Measurements from ENCODE around the gene MAP3K14. TPM values are rescaled to one million over a fixed set of nuclear protein-coding genes. Genes with fewer than 3 reads are reported as not detected.

Gene MAP3K14
- total RNA-seq, 1 experiment from 2014 or later, result 3.0 TPM

- intact Hi-C loops (cut with micrococcal nuclease; ENCODE audit: unreplicated experiment), result loop anchor here (10.0 kb wide), 1 partner anchor 62 kb away; no protein-coding TSS in a partner anchor
Measured at GRCh38 chr17:45312477-45313420, 4.1 kb downstream of the MAP3K14 start.

GRCh38 chr17:45311760-45312476 is 4.9 kb downstream of the MAP3K14 start:
- no peaks in the 10 kb centered on the region for H3K27me3 ChIP-seq (replicated peaks; ENCODE audit: insufficient read depth, low read depth, low read length, poor library complexity)
- H3K4me1 ChIP-seq (ENCODE audit: insufficient read depth, low read length, poor library complexity, severe bottlenecking), result peaks cover 5% of the 10 kb centered on the region
- intact Hi-C loops (cut with micrococcal nuclease; ENCODE audit: unreplicated experiment), result loop anchor here (10.0 kb wide), 1 partner anchor 63 kb away; no protein-coding TSS in a partner anchor
- TF ChIP-seq EZH2 (IDR thresholded peaks at IDR 0.05; ENCODE audit: borderline replicate concordance, low read depth, low read length, poor library complexity, severe bottlenecking) (no peak), CTCF (conservative IDR thresholded peaks at IDR 0.05; ENCODE audit: low read depth, low read length) (no peak)
- no peak for DNase-seq (ENCODE audit: low spot score)
- no peak overlapping the region for H3K27ac ChIP-seq (ENCODE audit: low read depth, low read length, poor library complexity, severe bottlenecking)
- ChIA-PET POLR2A (ENCODE audit: low non-redundant PET) (no interaction called here), CTCF (no interaction called here)
- BruUV-seq (replicated peaks), result no TSS peak
- H3K9me3 ChIP-seq (ENCODE audit: low read depth, low read length, poor library complexity, severe bottlenecking), result no peaks in the 10 kb centered on the region
- H3K4me3 ChIP-seq (ENCODE audit: low read depth, low read length, poor library complexity, severe bottlenecking), result no peak overlapping the region
- H3K36me3 ChIP-seq (ENCODE audit: insufficient read depth, low read length, poor library complexity, severe bottlenecking), result no peaks in the 10 kb centered on the region

More at GRCh38 chr17:45312477-45313420, 4.1 kb downstream of the MAP3K14 start:
- Histone ChIP-seq H3K4me3 (ENCODE audit: low read depth, low read length, poor library complexity, severe bottlenecking) (no peak overlapping the region), H3K9me3 (ENCODE audit: low read depth, low read length, poor library complexity, severe bottlenecking) (no peaks in the 10 kb centered on the region), H3K4me1 (ENCODE audit: insufficient read depth, low read length, poor library complexity, severe bottlenecking) (peaks cover 8% of the 10 kb centered on the region), H3K27ac (ENCODE audit: low read depth, low read length, poor library complexity, severe bottlenecking) (no peak overlapping the region), H3K27me3 (replicated peaks; ENCODE audit: insufficient read depth, low read depth, low read length, poor library complexity) (no peaks in the 10 kb centered on the region), H3K36me3 (ENCODE audit: insufficient read depth, low read length, poor library complexity, severe bottlenecking) (no peaks in the 10 kb centered on the region)
- ChIA-PET POLR2A (ENCODE audit: low non-redundant PET) (no interaction called here), CTCF (no interaction called here)
- DNase-seq (ENCODE audit: low spot score), result no peak
- BruUV-seq (replicated peaks), result no TSS peak
- TF ChIP-seq EZH2 (IDR thresholded peaks at IDR 0.05; ENCODE audit: borderline replicate concordance, low read depth, low read length, poor library complexity, severe bottlenecking) (no peak), CTCF (conservative IDR thresholded peaks at IDR 0.05; ENCODE audit: low read depth, low read length) (no peak)

- TF ChIP-seq EZH2 (IDR thresholded peaks at IDR 0.05; ENCODE audit: borderline replicate concordance, low read depth, low read length, poor library complexity, severe bottlenecking) (no peak), CTCF (conservative IDR thresholded peaks at IDR 0.05; ENCODE audit: low read depth, low read length) (no peak)
- Histone ChIP-seq H3K4me1 (ENCODE audit: insufficient read depth, low read length, poor library complexity, severe bottlenecking) (peaks cover 5% of the 10 kb centered on the region), H3K27me3 (replicated peaks; ENCODE audit: insufficient read depth, low read depth, low read length, poor library complexity) (no peaks in the 10 kb centered on the region), H3K9me3 (ENCODE audit: low read depth, low read length, poor library complexity, severe bottlenecking) (no peaks in the 10 kb centered on the region), H3K27ac (ENCODE audit: low read depth, low read length, poor library complexity, severe bottlenecking) (no peak overlapping the region), H3K36me3 (ENCODE audit: insufficient read depth, low read length, poor library complexity, severe bottlenecking) (no peaks in the 10 kb centered on the region), H3K4me3 (ENCODE audit: low read depth, low read length, poor library complexity, severe bottlenecking) (no peak overlapping the region)
- no TSS peak for BruUV-seq (replicated peaks)
- CTCF ChIA-PET, result no interaction called here
- POLR2A ChIA-PET (ENCODE audit: low non-redundant PET), result no interaction called here
- no peak for DNase-seq (ENCODE audit: low spot score)
- intact Hi-C loops (cut with micrococcal nuclease; ENCODE audit: unreplicated experiment), result loop anchor here (10.0 kb wide), 1 partner anchor 63 kb away; no protein-coding TSS in a partner anchor
Measured at GRCh38 chr17:45311401-45311759, 5.4 kb downstream of the MAP3K14 start.

Measured in A673 (cell line).